Lower leg skin (tissue), 3 donors: ENCODE measurements around the gene ZNF600.

Experiments used
- POLR2A ChIP-seq, 2 donors: fragments of 450-650 bp; IDR thresholded peaks; one replicate each; pipeline ENCODE4 v1.6.1; 2016 to 2017; ENCODE audit warnings: antibody characterized with exemption in 2 of 2, mild to moderate bottlenecking in 1 of 2, moderate library complexity in 1 of 2
- TF ChIP-seq, protein P1 (sequence below), 3 donors: fragments of 450-650 bp; IDR thresholded peaks; one replicate each; pipeline ENCODE4 v1.5.1; 2016; ENCODE audit warnings: antibody characterized with exemption in 3 of 3, mild to moderate bottlenecking in 3 of 3, moderate library complexity in 2 of 3

DNA sequence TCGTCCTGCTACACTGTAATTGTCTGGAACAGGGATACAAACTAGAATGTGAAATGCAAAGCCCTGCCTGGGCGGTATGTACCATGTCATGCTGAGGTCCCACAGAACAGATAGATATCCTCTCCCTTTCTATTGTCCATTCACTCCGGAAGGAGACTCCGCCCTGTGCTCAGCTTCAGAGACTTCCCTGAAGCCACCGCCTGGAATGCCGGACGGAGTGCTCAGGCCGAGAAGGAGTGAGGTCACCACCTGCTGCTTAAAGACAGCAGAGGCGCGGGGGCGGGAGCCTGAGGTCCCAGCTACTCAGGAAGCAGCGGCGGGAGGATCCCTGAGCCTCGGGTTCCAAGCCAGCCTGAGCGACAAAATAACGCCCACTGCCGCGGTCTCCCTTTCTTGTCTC lies 50.9 kb downstream of the ZNF600 start:
- TF ChIP-seq, protein P1, sequence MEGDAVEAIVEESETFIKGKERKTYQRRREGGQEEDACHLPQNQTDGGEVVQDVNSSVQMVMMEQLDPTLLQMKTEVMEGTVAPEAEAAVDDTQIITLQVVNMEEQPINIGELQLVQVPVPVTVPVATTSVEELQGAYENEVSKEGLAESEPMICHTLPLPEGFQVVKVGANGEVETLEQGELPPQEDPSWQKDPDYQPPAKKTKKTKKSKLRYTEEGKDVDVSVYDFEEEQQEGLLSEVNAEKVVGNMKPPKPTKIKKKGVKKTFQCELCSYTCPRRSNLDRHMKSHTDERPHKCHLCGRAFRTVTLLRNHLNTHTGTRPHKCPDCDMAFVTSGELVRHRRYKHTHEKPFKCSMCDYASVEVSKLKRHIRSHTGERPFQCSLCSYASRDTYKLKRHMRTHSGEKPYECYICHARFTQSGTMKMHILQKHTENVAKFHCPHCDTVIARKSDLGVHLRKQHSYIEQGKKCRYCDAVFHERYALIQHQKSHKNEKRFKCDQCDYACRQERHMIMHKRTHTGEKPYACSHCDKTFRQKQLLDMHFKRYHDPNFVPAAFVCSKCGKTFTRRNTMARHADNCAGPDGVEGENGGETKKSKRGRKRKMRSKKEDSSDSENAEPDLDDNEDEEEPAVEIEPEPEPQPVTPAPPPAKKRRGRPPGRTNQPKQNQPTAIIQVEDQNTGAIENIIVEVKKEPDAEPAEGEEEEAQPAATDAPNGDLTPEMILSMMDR (IDR thresholded peaks at IDR 0.05): no peak
- no peak for TF ChIP-seq POLR2A (IDR thresholded peaks at IDR 0.05)
